HepG2 (cell line): Measurements from ENCODE around the gene ZFP3. TPM values are rescaled to one million over a fixed set of nuclear protein-coding genes. Genes with fewer than 3 reads are reported as not detected.

ENCODE experiments used
- ATAC-seq: fragments of 200-7000 bp; cut with Tn5 transposase; 3 replicates; pipeline ENCODE4 v1.9.1; 2020; ENCODE audit warnings: mild to moderate bottlenecking, moderate library complexity
- BruUV-seq: library from RNA; stranded (reverse); fragments of 400-500 nt; replicated peaks from 2 replicates; lab custom pipeline; 2021; lab: Mats Ljungman, UMichigan
- CTCF ChIA-PET: fragments of 300-600 bp; formaldehyde crosslinking; extraction: SDS; loops from one replicate; lab custom pipeline; 2021; ENCODE audit warnings: low total read pairs, inconsistent platforms, low intra/inter-chr PET ratio; lab: Yijun Ruan, JAX
- POLR2A ChIA-PET: fragments of 350-600 bp; sonication (Branson Sonifier 250); formaldehyde crosslinking; loops from one replicate; lab custom pipeline; 2020; ENCODE audit warnings: antibody characterized with exemption, inconsistent platforms; lab: Yijun Ruan, JAX
- DNase-seq: peaks from one replicate; pipeline ENCODE4 v3.0.0-alpha.2; 2015; ENCODE audit warnings: low spot score
- FAIRE-seq: peaks from 3 replicates; lab custom pipeline; 2011; peaks lifted over from hg19 to GRCh38; lab: Jason Lieb, UNC
- H2AFZ ChIP-seq: one replicate; pipeline ENCODE4 v1.6.1; 2011; ENCODE audit warnings: low read length, inconsistent platforms
- H3K27ac ChIP-seq: fragments of 300-600 bp; 3 replicates; pipeline ENCODE4 v1.8.0; 2011; ENCODE audit warnings: mixed run types, mild to moderate bottlenecking, mixed read lengths, low read length, inconsistent platforms; ENCODE audit not compliant: insufficient read depth; ENCODE audit errors: extremely low read length
- H3K27me3 ChIP-seq, 2 experiments: fragments of 200-600 bp in 1 of 2; 2 replicates in 1 of 2; 3 replicates in 1 of 2; pipeline versions ENCODE4 v1.6.0 to v1.8.0; 2011; ENCODE audit warnings: low read length in 2 of 2, mild to moderate bottlenecking in 2 of 2, moderate library complexity in 2 of 2, inconsistent platforms in 1 of 2; ENCODE audit not compliant: insufficient read depth in 2 of 2, control insufficient read depth in 1 of 2
- H3K36me3 ChIP-seq, 2 experiments: fragments of 200-600 bp in 1 of 2; replicated peaks in 1 of 2; 2 replicates in 1 of 2; 3 replicates in 1 of 2; pipeline versions ENCODE4 v1.5.1 to v1.8.0; 2011; ENCODE audit warnings: low read length in 2 of 2, inconsistent platforms in 1 of 2; ENCODE audit not compliant: insufficient read depth in 2 of 2, control insufficient read depth in 1 of 2
- H3K4me1 ChIP-seq: 2 replicates; pipeline ENCODE4 v1.5.1; 2012; ENCODE audit warnings: low read length, inconsistent platforms; ENCODE audit not compliant: insufficient read depth
- H3K4me2 ChIP-seq: 2 replicates; pipeline ENCODE4 v1.6.0; 2011; ENCODE audit warnings: low read depth, low read length, inconsistent platforms
- H3K4me3 ChIP-seq, 3 experiments: fragments of 200-600 bp in 1 of 3; sonication (generic), shearing (Covaris generic) in 1 of 3; replicated peaks in 1 of 3; 2 replicates each; pipeline ENCODE4 v1.5.1; 2011 to 2016; ENCODE audit warnings: low read length in 3 of 3, inconsistent platforms in 2 of 3, low read depth in 2 of 3, mild to moderate bottlenecking in 2 of 3, control low read depth in 1 of 3, mixed read lengths in 1 of 3; ENCODE audit not compliant: insufficient read depth in 1 of 3
- H3K79me2 ChIP-seq: one replicate; pipeline ENCODE4 v1.6.1; 2011; ENCODE audit warnings: low read length, inconsistent platforms; ENCODE audit not compliant: insufficient read depth
- H3K9ac ChIP-seq: 2 replicates; pipeline ENCODE4 v1.6.0; 2011; ENCODE audit warnings: mild to moderate bottlenecking, low read depth, low read length, inconsistent platforms; ENCODE audit not compliant: insufficient read depth
- H3K9me3 ChIP-seq: 2 replicates; pipeline ENCODE4 v1.5.1; 2012; ENCODE audit warnings: mild to moderate bottlenecking, low read length
- H4K20me1 ChIP-seq: 2 replicates; pipeline ENCODE4 v1.6.0; 2011; ENCODE audit warnings: inconsistent platforms, mild to moderate bottlenecking, low read length, moderate library complexity; ENCODE audit not compliant: insufficient read depth
- AFF4 ChIP-seq: sonication (generic); formaldehyde crosslinking; IDR thresholded peaks from 2 replicates; pipeline ENCODE4 v1.4.0; 2020; ENCODE audit warnings: missing genetic modification reagents
- ELF4 ChIP-seq: sonication (generic); formaldehyde crosslinking; IDR thresholded peaks from 2 replicates; pipeline ENCODE4 v1.5.0; 2020; ENCODE audit warnings: missing genetic modification reagents, mild to moderate bottlenecking, moderate library complexity, borderline replicate concordance
- FOXA1 ChIP-seq, 2 experiments: fragments of 450-650 bp in 1 of 2; sonication (generic) in 1 of 2; formaldehyde crosslinking in 1 of 2; IDR thresholded peaks; 2 replicates each; pipeline versions ENCODE4 v1.4.0 to v1.6.1; 2016 to 2020; ENCODE audit warnings: missing genetic modification reagents in 1 of 2
- HES4 ChIP-seq: sonication (generic); formaldehyde crosslinking; IDR thresholded peaks from 2 replicates; pipeline ENCODE4 v1.9.0; 2021; ENCODE audit warnings: mild to moderate bottlenecking, missing genetic modification reagents, borderline replicate concordance
- HOXD1 ChIP-seq: sonication (generic); formaldehyde crosslinking; IDR thresholded peaks from 2 replicates; pipeline ENCODE4 v1.5.0; 2020; ENCODE audit warnings: missing genetic modification reagents
- ISX ChIP-seq: sonication (generic); formaldehyde crosslinking; conservative IDR thresholded peaks from 2 replicates; pipeline ENCODE4 v1.5.0; 2020; ENCODE audit warnings: missing genetic modification reagents
- JDP2 ChIP-seq: sonication (generic); formaldehyde crosslinking; IDR thresholded peaks from 2 replicates; pipeline ENCODE4 v1.8.1; 2022; ENCODE audit warnings: missing genetic modification reagents, borderline replicate concordance
- MEIS2 ChIP-seq: sonication (generic); formaldehyde crosslinking; IDR thresholded peaks from 2 replicates; pipeline ENCODE4 v1.9.0; 2021; ENCODE audit warnings: mild to moderate bottlenecking, missing genetic modification reagents
- NCOA5 ChIP-seq: sonication (generic); formaldehyde crosslinking; IDR thresholded peaks from 2 replicates; pipeline ENCODE4 v1.4.0; 2020; ENCODE audit warnings: missing genetic modification reagents
- ONECUT2 ChIP-seq: sonication (generic); formaldehyde crosslinking; IDR thresholded peaks from 2 replicates; pipeline ENCODE4 v1.4.0; 2020; ENCODE audit warnings: missing genetic modification reagents
- SP5 ChIP-seq: IDR thresholded peaks from 2 replicates; pipeline ENCODE4 v1.6.1; 2016; ENCODE audit warnings: low read depth, borderline replicate concordance
- XRCC5 ChIP-seq: fragments of 200-400 bp; formaldehyde crosslinking; optimal IDR thresholded peaks from 2 replicates; pipeline ENCODE3; 2017; ENCODE audit warnings: mild to moderate bottlenecking, low read length
- ZBTB39 ChIP-seq: sonication (generic); formaldehyde crosslinking; IDR thresholded peaks from 2 replicates; pipeline ENCODE4 v1.5.0; 2020; ENCODE audit warnings: missing genetic modification reagents
- ZNF207 ChIP-seq: fragments of 450-650 bp; IDR thresholded peaks from 2 replicates; pipeline ENCODE4 v1.6.1; 2016; ENCODE audit warnings: antibody characterized with exemption, borderline replicate concordance
- ZNF691 ChIP-seq: sonication (generic); formaldehyde crosslinking; IDR thresholded peaks from 2 replicates; pipeline ENCODE4 v1.4.0; 2020; ENCODE audit warnings: missing genetic modification reagents, low read depth, mild to moderate bottlenecking, borderline replicate concordance
- ZNF841 ChIP-seq: sonication (generic); formaldehyde crosslinking; IDR thresholded peaks from 2 replicates; pipeline ENCODE4 v1.8.1; 2023; ENCODE audit warnings: missing genetic modification reagents, borderline replicate concordance
- ZSCAN29 ChIP-seq: sonication (generic); formaldehyde crosslinking; conservative IDR thresholded peaks from 2 replicates; pipeline ENCODE4 v1.4.0; 2020; ENCODE audit warnings: mild to moderate bottlenecking, missing genetic modification reagents
- WGBS: methylation state at CpG from one replicate; pipeline ENCODE4 v1.1.6; 2017; ENCODE audit warnings: low lambda C conversion rate; 5-methylcytosine and 5-hydroxymethylcytosine counted together
- in situ Hi-C: cut with HindIII; loops from 2 replicates; pipeline ENCODE4 v1.10.0; 2017; ENCODE audit warnings: low pct_unique_long_range_greater_than_20kb; ENCODE audit not compliant: extremely low pct_ligation_motif_present
- intact Hi-C: fragments of 100-400 bp; cut with micrococcal nuclease; formaldehyde crosslinking; loops from one replicate; pipeline ENCODE4 v1.10.0; 2022; ENCODE audit not compliant: unreplicated experiment
- polyA plus RNA-seq, 8 experiments: library from polyadenylated mRNA; depleted of rRNA in 3 of 8; stranded (reverse) in 7 of 8; unstranded in 1 of 8; fragments of >200 nt; fragmentation: Illumina TruSeq in 4 of 8; extraction: Trizol in 4 of 8; gene quantifications; 2 replicates each; pipeline versions ENCODE4 v1.2.1 to v1.2.3, GENCODE V29; 2011 to 2016; ENCODE audit warnings: low read depth in 4 of 8, missing spikeins in 1 of 8, mixed read lengths in 1 of 8; ENCODE audit not compliant: insufficient read depth in 1 of 8
- total RNA-seq, 5 experiments: library from RNA; depleted of rRNA; stranded (reverse); fragments of >200 nt; fragmentation: Illumina TruSeq; extraction: Trizol; gene quantifications; 2 replicates each; pipeline ENCODE4 v1.2.3, GENCODE V29; 2016; ENCODE audit warnings: low read depth in 1 of 5

Gene ZFP3
- total and polyA plus RNA-seq, 2 of the 13 experiments (the other 11 are each of a cell fraction or from before 2014, with no cell fraction given) = not detected

GRCh38 chr17:5092218-5093010, 14.1 kb downstream of the ZFP3 start:
- Histone ChIP-seq H3K4me1 (no peaks in the 10 kb centered on the region), H3K27me3 (no peaks in the 10 kb centered on the region; a peak in 1 of 5 replicates), H3K9ac (no peak overlapping the region), H4K20me1 (no peaks in the 10 kb centered on the region), H2AFZ (no peak overlapping the region), H3K4me3 (no peak overlapping the region), H3K36me3 (no peaks in the 10 kb centered on the region), H3K79me2 (no peaks in the 10 kb centered on the region), H3K9me3 (peaks cover 77% of the 10 kb centered on the region), H3K4me2 (no peak overlapping the region), H3K27ac (no peak overlapping the region)
- ATAC-seq (no peak), FAIRE-seq (no peak), DNase-seq (no peak)
- intact Hi-C loops (no loop called here), in situ Hi-C loops (no loop called here)
- BruUV-seq = no TSS peak
- 15% methylated on average over 6 of the region's 6 CpGs for WGBS
- TF ChIP-seq SP5 (CRISPR knock-in tag) = no peak
- no peak for TF ChIP-seq ZNF207
- no peak for TF ChIP-seq FOXA1 (IDR thresholded peaks at IDR 0.05)
- TF ChIP-seq FOXA1 (CRISPR knock-in tag; IDR thresholded peaks at IDR 0.05) = no peak
- TF ChIP-seq ELF4 (CRISPR knock-in tag) = no peak
- TF ChIP-seq MEIS2 (CRISPR knock-in tag) = no peak
- no peak for TF ChIP-seq ZNF841 (CRISPR knock-in tag)
- TF ChIP-seq JDP2 (CRISPR knock-in tag) = no peak
- TF ChIP-seq ZBTB39 = no peak
- no peak for TF ChIP-seq ZSCAN29 (CRISPR knock-in tag)
- no peak for TF ChIP-seq NCOA5 (CRISPR knock-in tag)
- no peak for TF ChIP-seq ZNF691 (CRISPR knock-in tag)
- no peak for TF ChIP-seq HOXD1 (CRISPR knock-in tag)
- no peak for TF ChIP-seq ISX (CRISPR knock-in tag)
- TF ChIP-seq ONECUT2 (CRISPR knock-in tag) = no peak
- no peak for TF ChIP-seq XRCC5
- TF ChIP-seq AFF4 = no peak
- no peak for TF ChIP-seq HES4 (CRISPR knock-in tag)
- CTCF ChIA-PET = no interaction called here
- POLR2A ChIA-PET = no interaction called here
